ENCODE results near the gene ASPG.

The ASPG gene

GRCh38 chr14:104112113-104112505 lies 26.6 kb downstream of the ASPG start:
- no peak for DNase-seq (ENCODE audit: low spot score)
- in situ Hi-C loops (cut with MboI; ENCODE audit: low sequenced_read_pairs, unreplicated experiment), result no loop called here
- TF ChIP-seq CTCF (IDR thresholded peaks at IDR 0.05; ENCODE audit: borderline replicate concordance, control extremely low read depth, extremely low read depth, insufficient read depth, missing control alignments), result no peak

GRCh38 chr14:104112609-104113571 lies 27.4 kb downstream of the ASPG start:
- in situ Hi-C loops (cut with MboI; ENCODE audit: low sequenced_read_pairs, unreplicated experiment), result no loop called here
- no peak for DNase-seq (ENCODE audit: low spot score)
- no peak for TF ChIP-seq CTCF (IDR thresholded peaks at IDR 0.05; ENCODE audit: borderline replicate concordance, control extremely low read depth, extremely low read depth, insufficient read depth, missing control alignments)

GRCh38 chr14:104113631-104114420 lies 28.3 kb downstream of the ASPG start:
- TF ChIP-seq CTCF (IDR thresholded peaks at IDR 0.05; ENCODE audit: borderline replicate concordance, control extremely low read depth, extremely low read depth, insufficient read depth, missing control alignments), result no peak
- in situ Hi-C loops (cut with MboI; ENCODE audit: low sequenced_read_pairs, unreplicated experiment), result no loop called here
- DNase-seq (ENCODE audit: low spot score), result no peak

GRCh38 chr14:104114421-104115130 lies 29.1 kb downstream of the ASPG start:
- DNase-seq (ENCODE audit: low spot score), result no peak
- in situ Hi-C loops (cut with MboI; ENCODE audit: low sequenced_read_pairs, unreplicated experiment), result no loop called here
- no peak for TF ChIP-seq CTCF (IDR thresholded peaks at IDR 0.05; ENCODE audit: borderline replicate concordance, control extremely low read depth, extremely low read depth, insufficient read depth, missing control alignments)

GRCh38 chr14:104115131-104115600 lies 29.7 kb downstream of the ASPG start:
- no peak for TF ChIP-seq CTCF (IDR thresholded peaks at IDR 0.05; ENCODE audit: borderline replicate concordance, control extremely low read depth, extremely low read depth, insufficient read depth, missing control alignments)
- in situ Hi-C loops (cut with MboI; ENCODE audit: low sequenced_read_pairs, unreplicated experiment), result no loop called here
- DNase-seq (ENCODE audit: low spot score), result no peak

GRCh38 chr14:104115691-104116287 lies 30.3 kb downstream of the ASPG start:
- in situ Hi-C loops (cut with MboI; ENCODE audit: low sequenced_read_pairs, unreplicated experiment), result no loop called here
- no peak for TF ChIP-seq CTCF (IDR thresholded peaks at IDR 0.05; ENCODE audit: borderline replicate concordance, control extremely low read depth, extremely low read depth, insufficient read depth, missing control alignments)
- no peak for DNase-seq (ENCODE audit: low spot score)
